HL-60 (cell line): ENCODE data around the gene PP2D1.

Source experiments
- DNase-seq, 2 experiments: peaks; one replicate each; pipeline ENCODE4 v3.0.0-alpha.2; 2010 to 2020; ENCODE audit warnings: low read depth in 1 of 2, low spot score in 1 of 2
- H3K27ac ChIP-seq: fragments of 250-450 bp; sonication (Bioruptor Pico); replicated peaks from 2 replicates; pipeline ENCODE4 v1.5.1; 2020; ENCODE audit warnings: mild to moderate bottlenecking, moderate library complexity
- H3K27me3 ChIP-seq: fragments of 250-450 bp; sonication (Bioruptor Pico); 2 replicates; pipeline ENCODE4 v1.5.1; 2021; ENCODE audit warnings: mild to moderate bottlenecking, moderate library complexity; ENCODE audit not compliant: insufficient read depth, poor library complexity, severe bottlenecking
- H3K4me3 ChIP-seq: replicated peaks from 2 replicates; pipeline ENCODE4 v1.5.1; 2011; ENCODE audit warnings: mild to moderate bottlenecking, control low read depth, low read length; ENCODE audit not compliant: insufficient read depth
- GABPA ChIP-seq: IDR thresholded peaks from 2 replicates; pipeline ENCODE4 v1.6.1; 2012; ENCODE audit warnings: low read depth
- POLR2AphosphoS5 ChIP-seq: IDR thresholded peaks from 2 replicates; pipeline ENCODE4 v1.6.1; 2012; ENCODE audit warnings: low read depth
- REST ChIP-seq: IDR thresholded peaks from 2 replicates; pipeline ENCODE4 v1.6.1; 2012; ENCODE audit warnings: low read depth; ENCODE audit not compliant: insufficient replicate concordance
- SPI1 ChIP-seq: IDR thresholded peaks from 2 replicates; pipeline ENCODE4 v1.6.1; 2012; ENCODE audit warnings: low read depth, mild to moderate bottlenecking, borderline replicate concordance
- TF ChIP-seq, protein P1 (sequence below): IDR thresholded peaks from one replicate; pipeline ENCODE4 v1.5.1; 2011; ENCODE audit warnings: low read length, control low read depth, inconsistent platforms; ENCODE audit not compliant: insufficient read depth

PP2D1 gene

DNA sequence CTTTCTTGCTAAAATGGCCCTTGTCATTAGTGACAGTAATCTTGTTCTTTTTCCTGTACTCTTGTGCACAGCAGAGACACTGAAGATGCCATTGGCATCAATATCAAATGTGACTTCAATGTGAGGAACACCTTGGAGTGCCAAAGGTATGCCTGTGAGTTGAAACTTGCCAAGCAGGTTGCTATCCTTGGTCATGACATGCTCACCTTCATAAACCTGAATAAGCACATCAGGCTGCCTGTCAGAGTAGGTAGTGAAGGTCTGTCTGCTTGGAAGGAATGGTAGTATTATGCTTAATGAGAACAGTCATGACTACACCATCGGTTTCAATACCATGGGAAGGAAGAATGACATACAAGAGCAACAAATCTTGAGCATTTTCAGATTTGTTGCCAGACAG is 71.4 kb downstream of the PP2D1 start:
- no peak for DNase-seq
- no peak for TF ChIP-seq GABPA
- TF ChIP-seq POLR2AphosphoS5: no peak
- TF ChIP-seq, protein P1, sequence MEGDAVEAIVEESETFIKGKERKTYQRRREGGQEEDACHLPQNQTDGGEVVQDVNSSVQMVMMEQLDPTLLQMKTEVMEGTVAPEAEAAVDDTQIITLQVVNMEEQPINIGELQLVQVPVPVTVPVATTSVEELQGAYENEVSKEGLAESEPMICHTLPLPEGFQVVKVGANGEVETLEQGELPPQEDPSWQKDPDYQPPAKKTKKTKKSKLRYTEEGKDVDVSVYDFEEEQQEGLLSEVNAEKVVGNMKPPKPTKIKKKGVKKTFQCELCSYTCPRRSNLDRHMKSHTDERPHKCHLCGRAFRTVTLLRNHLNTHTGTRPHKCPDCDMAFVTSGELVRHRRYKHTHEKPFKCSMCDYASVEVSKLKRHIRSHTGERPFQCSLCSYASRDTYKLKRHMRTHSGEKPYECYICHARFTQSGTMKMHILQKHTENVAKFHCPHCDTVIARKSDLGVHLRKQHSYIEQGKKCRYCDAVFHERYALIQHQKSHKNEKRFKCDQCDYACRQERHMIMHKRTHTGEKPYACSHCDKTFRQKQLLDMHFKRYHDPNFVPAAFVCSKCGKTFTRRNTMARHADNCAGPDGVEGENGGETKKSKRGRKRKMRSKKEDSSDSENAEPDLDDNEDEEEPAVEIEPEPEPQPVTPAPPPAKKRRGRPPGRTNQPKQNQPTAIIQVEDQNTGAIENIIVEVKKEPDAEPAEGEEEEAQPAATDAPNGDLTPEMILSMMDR: no peak
- no peak for TF ChIP-seq REST
- TF ChIP-seq SPI1: no peak

GRCh38 chr3:19938295-19938627 is 73.8 kb downstream of the PP2D1 start:
- Histone ChIP-seq H3K27ac (no peak overlapping the region), H3K27me3 (no peaks in the 10 kb centered on the region), H3K4me3 (no peak overlapping the region)
- TF ChIP-seq POLR2AphosphoS5: no peak
- TF ChIP-seq GABPA: no peak
- no peak for TF ChIP-seq REST
- TF ChIP-seq SPI1: no peak
- TF ChIP-seq, protein P1: no peak
- DNase-seq: no peak

More for the DNA sequence above, 71.4 kb downstream of the PP2D1 start:
- H3K27ac ChIP-seq: no peak overlapping the region
- H3K27me3 ChIP-seq: no peaks in the 10 kb centered on the region
- H3K4me3 ChIP-seq: no peak overlapping the region

DNA sequence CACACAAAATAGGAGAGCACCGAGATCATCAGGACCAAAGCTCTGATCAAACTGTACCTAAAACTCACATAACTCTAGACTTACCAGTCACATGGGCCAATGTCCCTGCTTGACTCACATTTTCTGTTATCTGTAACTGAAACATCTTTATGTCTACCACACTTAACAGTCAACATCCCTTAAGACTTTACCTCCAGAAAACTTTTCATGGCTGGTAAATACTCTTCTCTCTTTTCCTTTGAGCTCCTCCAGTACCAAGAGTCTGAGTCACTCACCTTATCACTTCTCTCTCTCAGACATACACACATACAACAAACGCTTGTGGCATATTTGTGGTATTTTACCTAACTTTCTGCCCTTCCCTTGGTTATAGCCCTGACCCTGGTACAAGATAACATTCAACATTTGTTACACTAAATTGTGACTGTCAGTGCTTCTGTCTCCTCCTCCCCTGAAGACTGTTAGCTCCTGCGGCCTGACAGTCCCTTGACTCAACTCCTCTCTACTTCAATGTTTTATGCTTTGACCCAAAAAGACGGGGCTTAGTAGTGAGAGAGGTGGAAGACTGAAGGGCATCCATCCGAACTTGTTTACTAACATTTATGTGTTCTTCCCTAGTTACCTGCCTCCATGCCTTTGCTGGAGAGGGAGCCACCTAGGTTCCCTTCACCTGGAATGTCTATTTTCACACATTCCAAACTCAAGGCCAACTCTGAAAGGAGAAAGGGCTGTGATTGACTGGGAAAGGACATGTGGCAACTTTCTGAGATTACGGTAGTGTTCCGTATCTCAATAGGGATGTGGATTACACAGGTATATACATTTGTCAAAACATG is 74.4 kb downstream of the PP2D1 start:
- H3K4me3 ChIP-seq: no peak overlapping the region
- no peak for DNase-seq
- H3K27ac ChIP-seq: no peak overlapping the region
- H3K27me3 ChIP-seq: no peaks in the 10 kb centered on the region
- TF ChIP-seq POLR2AphosphoS5 (no peak), GABPA (no peak), REST (no peak), SPI1 (no peak)
- TF ChIP-seq, protein P1: no peak
